Fibroblast of lung (primary cell): ENCODE results near the gene MRC1.

Experiments
- EZH2 ChIP-seq: IDR thresholded peaks from 2 replicates; pipeline ENCODE4 v1.5.1; 2012; ENCODE audit warnings: low read length, control low read depth, mild to moderate bottlenecking; ENCODE audit errors: missing control alignments
- TF ChIP-seq, protein P1 (sequence below), 2 donors: IDR thresholded peaks in 1 of 2; conservative IDR thresholded peaks in 1 of 2; 1 replicate in 1 of 2; 2 replicates in 1 of 2; pipeline ENCODE4 v1.5.1; 2011 to 2012; ENCODE audit warnings: low read length in 2 of 2, control low read depth in 1 of 2, inconsistent platforms in 1 of 2, low read depth in 1 of 2, mild to moderate bottlenecking in 1 of 2

DNA sequence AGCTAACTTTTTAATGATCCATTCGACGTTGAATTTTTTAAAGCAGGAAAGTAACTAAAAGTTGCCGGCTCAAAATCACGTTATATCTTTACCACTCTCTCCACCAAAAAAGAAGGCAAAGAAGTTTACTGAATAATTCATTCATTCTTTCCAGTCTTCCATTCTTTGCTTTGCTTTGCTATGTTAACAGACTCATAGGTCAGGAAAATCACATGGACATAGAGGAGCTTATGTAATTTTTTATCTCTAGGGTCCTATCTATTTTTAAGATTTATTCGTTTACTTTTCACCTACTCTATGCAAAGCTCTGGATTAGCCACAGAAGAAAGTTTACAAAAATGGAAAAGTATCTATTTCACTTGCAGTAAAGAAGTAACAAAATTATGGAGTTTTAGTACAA is 52.6 kb downstream of the MRC1 start:
- no peak for TF ChIP-seq EZH2
- TF ChIP-seq, protein P1, sequence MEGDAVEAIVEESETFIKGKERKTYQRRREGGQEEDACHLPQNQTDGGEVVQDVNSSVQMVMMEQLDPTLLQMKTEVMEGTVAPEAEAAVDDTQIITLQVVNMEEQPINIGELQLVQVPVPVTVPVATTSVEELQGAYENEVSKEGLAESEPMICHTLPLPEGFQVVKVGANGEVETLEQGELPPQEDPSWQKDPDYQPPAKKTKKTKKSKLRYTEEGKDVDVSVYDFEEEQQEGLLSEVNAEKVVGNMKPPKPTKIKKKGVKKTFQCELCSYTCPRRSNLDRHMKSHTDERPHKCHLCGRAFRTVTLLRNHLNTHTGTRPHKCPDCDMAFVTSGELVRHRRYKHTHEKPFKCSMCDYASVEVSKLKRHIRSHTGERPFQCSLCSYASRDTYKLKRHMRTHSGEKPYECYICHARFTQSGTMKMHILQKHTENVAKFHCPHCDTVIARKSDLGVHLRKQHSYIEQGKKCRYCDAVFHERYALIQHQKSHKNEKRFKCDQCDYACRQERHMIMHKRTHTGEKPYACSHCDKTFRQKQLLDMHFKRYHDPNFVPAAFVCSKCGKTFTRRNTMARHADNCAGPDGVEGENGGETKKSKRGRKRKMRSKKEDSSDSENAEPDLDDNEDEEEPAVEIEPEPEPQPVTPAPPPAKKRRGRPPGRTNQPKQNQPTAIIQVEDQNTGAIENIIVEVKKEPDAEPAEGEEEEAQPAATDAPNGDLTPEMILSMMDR (conservative IDR thresholded peaks at IDR 0.05 in 1 of 2, IDR thresholded peaks at IDR 0.05 in 1 of 2; ENCODE audit: low read depth in 1 of 2, low read length in 2 of 2), result no peak
